NCI-H526 treated with DMSO at 0.1 percent for 48 hours (cell line): Measurements from ENCODE around the gene MAN1A1.

ENCODE experiments used
- DNase-seq: peaks from one replicate; lab custom pipeline; 2025; lab: John Stamatoyannopoulos, UW

Gene MAN1A1

GRCh38 chr6:119233312-119233984 is 116.1 kb downstream of the MAN1A1 start:
- DNase-seq = no peak

- no peak for DNase-seq
Observed at GRCh38 chr6:119231394-119231793, 118.2 kb downstream of the MAN1A1 start.

- no peak for DNase-seq
Observed at GRCh38 chr6:119230160-119230559, 119.4 kb downstream of the MAN1A1 start.

GRCh38 chr6:119227377-119227776 is 122.2 kb downstream of the MAN1A1 start:
- no peak for DNase-seq

- no peak for DNase-seq
Observed at GRCh38 chr6:119226089-119226488, 123.5 kb downstream of the MAN1A1 start.

GRCh38 chr6:119224095-119224701 is 125.4 kb downstream of the MAN1A1 start:
- DNase-seq = no peak

- DNase-seq = no peak
Observed at GRCh38 chr6:119220452-119220851, 129.1 kb downstream of the MAN1A1 start.

GRCh38 chr6:119218548-119218947 is 131.0 kb downstream of the MAN1A1 start:
- no peak for DNase-seq

- DNase-seq = no peak
Observed at GRCh38 chr6:119215885-119216590, 133.5 kb downstream of the MAN1A1 start.

- no peak for DNase-seq
Observed at GRCh38 chr6:119215309-119215708, 134.3 kb downstream of the MAN1A1 start.

- DNase-seq = no peak
Observed at GRCh38 chr6:119210596-119210995, 139.0 kb downstream of the MAN1A1 start.

GRCh38 chr6:119209452-119210205 is 139.9 kb downstream of the MAN1A1 start:
- no peak for DNase-seq

- DNase-seq = no peak
Observed at GRCh38 chr6:119207971-119208725, 141.4 kb downstream of the MAN1A1 start.

- DNase-seq = no peak
Observed at GRCh38 chr6:119207327-119207726, 142.2 kb downstream of the MAN1A1 start.

GRCh38 chr6:119205911-119206618 is 143.5 kb downstream of the MAN1A1 start:
- DNase-seq = no peak

GRCh38 chr6:119204719-119205118 is 144.8 kb downstream of the MAN1A1 start:
- DNase-seq = no peak

GRCh38 chr6:119201480-119201879 is 148.1 kb downstream of the MAN1A1 start:
- no peak for DNase-seq

- DNase-seq = no peak
Observed at GRCh38 chr6:119200512-119201175, 148.9 kb downstream of the MAN1A1 start.

- no peak for DNase-seq
Observed at GRCh38 chr6:119197271-119197670, 152.3 kb downstream of the MAN1A1 start.

- no peak for DNase-seq
Observed at GRCh38 chr6:119196715-119197114, 152.8 kb downstream of the MAN1A1 start.

GRCh38 chr6:119195848-119196247 is 153.7 kb downstream of the MAN1A1 start:
- no peak for DNase-seq
